Glomerular visceral epithelial cell (primary cell): ENCODE results near the gene PSMD13.
A peak's percentile ranks its signal among the peaks of the same experiment; 100 is the strongest.
"Not testable (repeated sequence)": the region's sequence is repeated elsewhere in the genome, so short reads cannot be mapped to it uniquely, and the experiment has no call there.

Source experiments
- DNase-seq: peaks from one replicate; pipeline ENCODE4 v3.0.0-alpha.2; 2016; ENCODE audit errors: extremely low spot score

PSMD13 gene

GRCh38 chr11:217704-218103 lies 19.1 kb upstream of the PSMD13 start:
- DNase-seq, result no peak

- no peak for DNase-seq
Measured at GRCh38 chr11:218815-219593, 17.8 kb upstream of the PSMD13 start.

- DNase-seq, result not testable (repeated sequence)
Measured at GRCh38 chr11:220641-221215, 16.0 kb upstream of the PSMD13 start.

- DNase-seq, result no peak
Measured at GRCh38 chr11:221539-221938, 15.2 kb upstream of the PSMD13 start.

GRCh38 chr11:221998-222789 lies 14.6 kb upstream of the PSMD13 start:
- no peak for DNase-seq

GRCh38 chr11:223026-223789 lies 13.6 kb upstream of the PSMD13 start:
- DNase-seq, result no peak

- DNase-seq, result no peak
Measured at GRCh38 chr11:223884-224283, 12.9 kb upstream of the PSMD13 start.

GRCh38 chr11:224424-224823 lies 12.4 kb upstream of the PSMD13 start:
- no peak for DNase-seq

GRCh38 chr11:225734-226453 lies 10.9 kb upstream of the PSMD13 start:
- DNase-seq, result no peak

- no peak for DNase-seq
Measured at GRCh38 chr11:227824-228379, 8.9 kb upstream of the PSMD13 start.

GRCh38 chr11:230431-230830 lies 6.3 kb upstream of the PSMD13 start:
- DNase-seq, result no peak

GRCh38 chr11:232783-233565 lies 3.8 kb upstream of the PSMD13 start:
- no peak for DNase-seq

GRCh38 chr11:235180-235579 lies 1.6 kb upstream of the PSMD13 start:
- DNase-seq, result no peak

- no peak for DNase-seq
Measured at GRCh38 chr11:235609-235996, 1.2 kb upstream of the PSMD13 start.

GRCh38 chr11:235997-236773 lies 591 bp upstream of the PSMD13 start, which contains the start of gene SIRT3:
TSS of gene SIRT3 (minus strand) at chr11:236342. CDS start at chr11:236328, 14 bp downstream.
- DNase-seq, result peak; percentile 89

- not testable (repeated sequence) for DNase-seq
Measured at GRCh38 chr11:238346-238745, 1.6 kb downstream of the PSMD13 start.

- DNase-seq, result no peak
Measured at GRCh38 chr11:240315-240714, 3.5 kb downstream of the PSMD13 start.

GRCh38 chr11:241634-242033 lies 4.9 kb downstream of the PSMD13 start:
- DNase-seq, result no peak

- no peak for DNase-seq
Measured at GRCh38 chr11:244376-244775, 7.6 kb downstream of the PSMD13 start.
